Omental fat pad (tissue), 4 donors: Measurements from ENCODE around the gene DNAH17. TPM values are rescaled to one million over a fixed set of nuclear protein-coding genes. Genes with fewer than 3 reads are reported as not detected.

ENCODE experiments used
- ATAC-seq: fragments of 150-250 bp; one replicate; pipeline ENCODE4 v1.9.1; 2016; ENCODE audit warnings: mild to moderate bottlenecking, moderate library complexity; ENCODE audit not compliant: low FRiP score
- DNase-seq: peaks from one replicate; pipeline ENCODE4 v3.0.0-alpha.2; 2019; ENCODE audit warnings: low spot score
- CTCF ChIP-seq, 3 donors: fragments of 450-650 bp; IDR thresholded peaks; one replicate each; pipeline ENCODE4 v1.5.1; 2016 to 2017; ENCODE audit warnings: antibody characterized with exemption in 3 of 3, mild to moderate bottlenecking in 3 of 3, moderate library complexity in 2 of 3
- total RNA-seq, 4 donors: library from RNA; depleted of rRNA; stranded (reverse); fragments of >200 nt; gene quantifications; one replicate each; pipeline ENCODE4 v1.1.0, GENCODE V29; 2016

Gene DNAH17
- total RNA-seq, 4 donors from 2014 or later = 0.24 to 1.4 (median 0.34) TPM

DNA sequence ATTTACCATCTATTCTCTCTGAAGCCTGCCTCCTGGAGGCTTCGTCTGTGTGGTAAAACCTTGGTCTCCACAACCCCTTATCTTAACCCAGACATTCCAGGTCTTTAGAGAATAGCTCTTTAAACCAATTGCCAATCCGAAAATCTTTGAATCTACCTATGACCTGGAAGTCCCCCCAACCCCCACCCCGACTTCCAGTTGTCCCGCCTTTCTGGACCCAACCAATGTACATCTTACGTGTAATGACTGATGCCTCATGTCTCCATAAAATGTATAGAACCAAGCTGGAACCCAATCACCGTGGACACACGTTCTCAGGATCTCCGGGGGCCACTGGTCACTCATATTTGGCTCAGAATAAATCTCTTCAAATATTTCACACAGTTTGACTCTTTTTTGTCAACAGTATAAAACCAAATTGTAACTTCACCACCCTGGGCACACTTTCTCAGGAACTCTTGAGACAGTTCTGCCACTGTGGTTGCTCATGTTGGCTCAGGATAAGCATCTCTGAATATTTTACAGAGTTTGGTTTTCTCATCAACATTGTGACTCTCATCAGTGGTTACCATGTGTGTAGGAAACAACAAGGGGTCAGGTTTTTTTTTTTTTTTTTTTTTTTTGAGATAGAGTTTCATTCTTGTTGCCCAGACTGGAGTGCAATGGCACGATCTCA lies 18.1 kb upstream of the DNAH17 start:
- ATAC-seq = no peak
- TF ChIP-seq CTCF (IDR thresholded peaks at IDR 0.05) = no peak
- no peak for DNase-seq

DNA sequence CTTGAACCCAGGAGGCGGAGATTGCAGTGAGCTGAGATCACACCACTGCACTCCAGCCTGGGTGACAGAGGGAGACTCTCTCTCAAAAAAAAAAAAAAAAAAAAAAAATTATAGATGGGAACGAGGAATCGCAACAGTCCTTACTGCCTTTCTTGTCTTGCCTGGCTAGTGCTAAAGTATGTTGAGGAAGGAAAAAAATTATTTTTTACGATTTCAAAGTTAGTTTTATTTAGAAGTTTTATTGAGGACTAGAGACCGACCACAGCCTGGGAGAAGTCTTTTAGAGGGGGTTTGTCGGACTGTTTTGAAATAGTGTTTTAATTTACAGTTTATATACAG lies 15.8 kb upstream of the DNAH17 start:
- ATAC-seq = no peak
- DNase-seq = no peak
- no peak for TF ChIP-seq CTCF (IDR thresholded peaks at IDR 0.05)

- ATAC-seq = no peak
- TF ChIP-seq CTCF (IDR thresholded peaks at IDR 0.05) = no peak
- no peak for DNase-seq
Measured at GRCh38 chr17:78591263-78591671, 14.1 kb upstream of the DNAH17 start.

GRCh38 chr17:78589885-78590284 lies 12.7 kb upstream of the DNAH17 start:
- no peak for ATAC-seq
- TF ChIP-seq CTCF (IDR thresholded peaks at IDR 0.05) = no peak
- no peak for DNase-seq

DNA sequence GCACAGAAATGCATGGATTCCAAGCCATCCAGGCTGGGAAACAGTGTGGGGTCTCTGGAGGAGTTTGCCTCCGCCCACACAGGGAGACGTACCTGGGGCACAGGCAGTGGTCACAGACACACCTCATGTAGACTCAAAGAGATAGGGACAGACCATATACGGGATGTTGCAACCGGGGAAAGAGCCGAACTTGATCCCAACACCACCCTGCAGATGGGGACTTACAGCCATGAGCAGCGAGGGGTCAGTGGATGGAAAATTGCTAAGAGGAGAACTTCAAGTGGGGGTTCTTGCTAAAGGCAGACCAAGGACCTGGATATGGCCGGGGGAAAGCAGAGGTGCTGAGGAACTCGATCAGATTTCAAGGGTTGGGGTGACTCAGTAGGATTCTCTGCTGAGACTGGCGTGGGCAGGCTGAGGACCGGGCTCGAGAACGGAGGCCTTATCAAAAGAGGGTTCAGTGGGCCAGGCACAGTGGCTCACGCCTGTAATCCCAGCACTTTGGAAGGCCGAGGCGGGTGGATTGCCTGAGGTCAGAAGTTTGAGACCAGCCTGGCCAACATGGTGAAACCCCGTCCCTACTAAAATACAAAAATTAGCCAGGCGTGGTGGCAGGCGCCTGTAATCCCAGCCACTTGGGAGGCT lies 12.0 kb upstream of the DNAH17 start:
- ATAC-seq = no peak
- TF ChIP-seq CTCF (IDR thresholded peaks at IDR 0.05) = no peak
- no peak for DNase-seq

GRCh38 chr17:78588258-78589030 lies 11.2 kb upstream of the DNAH17 start:
- no peak for ATAC-seq
- no peak for TF ChIP-seq CTCF (IDR thresholded peaks at IDR 0.05)
- no peak for DNase-seq
